Progenitor cell of endocrine pancreas (in vitro differentiated cells): ENCODE data around the gene ASIC4. TPM values are rescaled to one million over a fixed set of nuclear protein-coding genes. Genes with fewer than 3 reads are reported as not detected.

Experiments
- DNase-seq: peaks from one replicate; pipeline ENCODE4 v3.0.0; 2021; ENCODE audit warnings: low spot score; ENCODE audit not compliant: unreplicated experiment
- H3K27ac Mint-ChIP-seq: 2 replicates; pipeline ENCODE4 v1.8.0; 2021; ENCODE audit warnings: mild to moderate bottlenecking, moderate library complexity, mixed read lengths
- H3K27me3 Mint-ChIP-seq: 2 replicates; pipeline ENCODE4 v1.8.0; 2021; ENCODE audit warnings: mixed read lengths
- H3K36me3 Mint-ChIP-seq: 2 replicates; pipeline ENCODE4 v1.8.0; 2022; ENCODE audit warnings: mixed read lengths; ENCODE audit not compliant: insufficient read depth
- H3K4me1 Mint-ChIP-seq: 2 replicates; pipeline ENCODE4 v1.8.0; 2021; ENCODE audit warnings: low read depth, mixed read lengths
- H3K4me3 Mint-ChIP-seq: 2 replicates; pipeline ENCODE4 v1.8.0; 2021; ENCODE audit warnings: low read depth, mild to moderate bottlenecking, moderate library complexity, mixed read lengths
- H3K9me3 Mint-ChIP-seq: 2 replicates; pipeline ENCODE4 v1.8.0; 2021; ENCODE audit warnings: low read depth, mixed read lengths
- total RNA-seq: library from RNA; stranded (reverse); gene quantifications from 2 replicates; pipeline ENCODE4 v1.2.1, GENCODE V29; 2021
- TF ChIP-seq, protein P1 (sequence below): fragments of 200-600 bp; sonication (generic); IDR thresholded peaks from one replicate; pipeline ENCODE4 v1.5.0; 2021; ENCODE audit warnings: antibody characterized with exemption, mild to moderate bottlenecking; ENCODE audit not compliant: unreplicated experiment

ASIC4 gene
- total RNA-seq, 1 donor from 2014 or later: 5.1 TPM

DNA sequence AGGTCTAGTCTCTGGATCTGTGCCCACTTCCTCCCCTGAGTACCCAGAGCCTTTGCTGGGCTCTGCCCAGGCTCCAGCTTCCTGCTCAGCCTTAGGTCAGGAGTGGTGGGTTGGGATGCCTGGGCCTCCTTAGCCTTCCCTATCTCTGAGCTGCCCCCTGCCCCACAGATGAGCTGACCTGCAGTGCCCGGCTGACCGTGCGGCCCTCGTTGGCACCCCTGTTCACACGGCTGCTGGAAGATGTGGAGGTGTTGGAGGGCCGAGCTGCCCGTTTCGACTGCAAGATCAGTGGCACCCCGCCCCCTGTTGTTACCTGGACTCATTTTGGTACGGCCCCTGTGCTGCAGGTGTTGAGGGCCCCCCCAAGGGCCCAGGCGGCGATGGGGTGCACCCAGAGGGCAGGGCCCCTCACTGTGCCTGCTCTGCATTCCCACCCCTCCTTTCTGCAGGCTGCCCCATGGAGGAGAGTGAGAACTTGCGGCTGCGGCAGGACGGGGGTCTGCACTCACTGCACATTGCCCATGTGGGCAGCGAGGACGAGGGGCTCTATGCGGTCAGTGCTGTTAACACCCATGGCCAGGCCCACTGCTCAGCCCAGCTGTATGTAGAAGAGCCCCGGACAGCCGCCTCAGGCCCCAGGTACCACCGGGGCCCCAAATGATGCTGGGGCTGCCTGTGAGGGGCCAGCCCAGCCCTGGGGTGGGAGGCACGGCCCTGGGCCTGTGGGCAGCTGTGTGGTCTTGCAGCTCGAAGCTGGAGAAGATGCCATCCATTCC is 45.7 kb upstream of the ASIC4 start:
- H3K9me3 Mint-ChIP-seq: no peaks in the 10 kb centered on the region
- TF ChIP-seq, protein P1, sequence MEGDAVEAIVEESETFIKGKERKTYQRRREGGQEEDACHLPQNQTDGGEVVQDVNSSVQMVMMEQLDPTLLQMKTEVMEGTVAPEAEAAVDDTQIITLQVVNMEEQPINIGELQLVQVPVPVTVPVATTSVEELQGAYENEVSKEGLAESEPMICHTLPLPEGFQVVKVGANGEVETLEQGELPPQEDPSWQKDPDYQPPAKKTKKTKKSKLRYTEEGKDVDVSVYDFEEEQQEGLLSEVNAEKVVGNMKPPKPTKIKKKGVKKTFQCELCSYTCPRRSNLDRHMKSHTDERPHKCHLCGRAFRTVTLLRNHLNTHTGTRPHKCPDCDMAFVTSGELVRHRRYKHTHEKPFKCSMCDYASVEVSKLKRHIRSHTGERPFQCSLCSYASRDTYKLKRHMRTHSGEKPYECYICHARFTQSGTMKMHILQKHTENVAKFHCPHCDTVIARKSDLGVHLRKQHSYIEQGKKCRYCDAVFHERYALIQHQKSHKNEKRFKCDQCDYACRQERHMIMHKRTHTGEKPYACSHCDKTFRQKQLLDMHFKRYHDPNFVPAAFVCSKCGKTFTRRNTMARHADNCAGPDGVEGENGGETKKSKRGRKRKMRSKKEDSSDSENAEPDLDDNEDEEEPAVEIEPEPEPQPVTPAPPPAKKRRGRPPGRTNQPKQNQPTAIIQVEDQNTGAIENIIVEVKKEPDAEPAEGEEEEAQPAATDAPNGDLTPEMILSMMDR: no peak
- no peak overlapping the region for H3K4me3 Mint-ChIP-seq
- H3K36me3 Mint-ChIP-seq: no peaks in the 10 kb centered on the region
- DNase-seq: no peak
- H3K27me3 Mint-ChIP-seq: peaks cover 6% of the 10 kb centered on the region
- no peaks in the 10 kb centered on the region for H3K4me1 Mint-ChIP-seq
- H3K27ac Mint-ChIP-seq: no peak overlapping the region

DNA sequence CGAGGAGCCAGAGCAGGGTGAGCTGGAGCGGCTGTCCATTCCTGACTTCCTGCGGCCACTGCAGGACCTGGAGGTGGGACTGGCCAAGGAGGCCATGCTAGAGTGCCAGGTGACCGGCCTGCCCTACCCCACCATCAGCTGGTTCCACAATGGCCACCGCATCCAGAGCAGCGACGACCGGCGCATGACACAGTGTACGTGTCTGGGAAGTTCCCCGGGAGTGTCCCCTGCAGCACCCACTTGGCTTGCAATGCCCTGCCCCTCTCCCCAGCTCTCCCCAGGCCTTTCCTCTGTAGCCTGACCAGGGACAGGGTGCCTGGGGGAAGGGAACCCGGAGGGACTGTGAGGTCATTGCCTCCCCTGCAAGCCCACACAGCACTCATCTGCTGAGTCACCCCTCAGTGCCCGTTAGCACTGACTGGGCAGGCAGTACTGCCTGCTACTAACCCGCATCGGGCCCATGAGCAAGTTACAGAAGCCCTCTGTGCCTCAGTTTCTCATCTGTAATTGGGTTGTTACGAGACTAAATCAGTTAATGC is 45.0 kb upstream of the ASIC4 start:
- Mint-ChIP-seq H3K27ac (no peak overlapping the region), H3K9me3 (no peaks in the 10 kb centered on the region), H3K36me3 (no peaks in the 10 kb centered on the region), H3K27me3 (peaks cover 6% of the 10 kb centered on the region), H3K4me3 (no peak overlapping the region), H3K4me1 (no peaks in the 10 kb centered on the region)
- no peak for DNase-seq
- TF ChIP-seq, protein P1: no peak

DNA sequence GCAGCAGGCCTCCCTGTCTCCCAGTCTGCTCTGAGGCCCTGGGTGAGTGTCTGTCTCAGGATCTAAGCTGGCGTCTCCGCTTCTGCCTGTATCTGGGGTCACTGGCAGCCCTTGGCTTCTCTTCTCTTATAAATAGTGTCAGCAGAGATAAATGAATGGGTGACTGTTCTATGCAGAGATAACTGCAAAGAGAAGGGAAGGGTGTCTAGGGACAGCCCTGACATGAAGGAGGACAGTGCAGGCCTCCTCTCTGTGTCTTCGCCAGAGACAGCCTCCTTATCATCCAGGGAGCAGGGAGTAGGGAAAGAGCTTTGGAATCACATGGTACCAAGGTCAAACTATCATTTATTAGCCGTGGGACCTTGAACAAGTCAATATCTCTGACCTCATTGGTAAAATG is 43.9 kb upstream of the ASIC4 start:
- Mint-ChIP-seq H3K4me1 (peaks cover 5% of the 10 kb centered on the region), H3K9me3 (no peaks in the 10 kb centered on the region), H3K27me3 (peaks cover 6% of the 10 kb centered on the region), H3K4me3 (no peak overlapping the region), H3K27ac (no peak overlapping the region), H3K36me3 (no peaks in the 10 kb centered on the region)
- TF ChIP-seq, protein P1: no peak
- no peak for DNase-seq

DNA sequence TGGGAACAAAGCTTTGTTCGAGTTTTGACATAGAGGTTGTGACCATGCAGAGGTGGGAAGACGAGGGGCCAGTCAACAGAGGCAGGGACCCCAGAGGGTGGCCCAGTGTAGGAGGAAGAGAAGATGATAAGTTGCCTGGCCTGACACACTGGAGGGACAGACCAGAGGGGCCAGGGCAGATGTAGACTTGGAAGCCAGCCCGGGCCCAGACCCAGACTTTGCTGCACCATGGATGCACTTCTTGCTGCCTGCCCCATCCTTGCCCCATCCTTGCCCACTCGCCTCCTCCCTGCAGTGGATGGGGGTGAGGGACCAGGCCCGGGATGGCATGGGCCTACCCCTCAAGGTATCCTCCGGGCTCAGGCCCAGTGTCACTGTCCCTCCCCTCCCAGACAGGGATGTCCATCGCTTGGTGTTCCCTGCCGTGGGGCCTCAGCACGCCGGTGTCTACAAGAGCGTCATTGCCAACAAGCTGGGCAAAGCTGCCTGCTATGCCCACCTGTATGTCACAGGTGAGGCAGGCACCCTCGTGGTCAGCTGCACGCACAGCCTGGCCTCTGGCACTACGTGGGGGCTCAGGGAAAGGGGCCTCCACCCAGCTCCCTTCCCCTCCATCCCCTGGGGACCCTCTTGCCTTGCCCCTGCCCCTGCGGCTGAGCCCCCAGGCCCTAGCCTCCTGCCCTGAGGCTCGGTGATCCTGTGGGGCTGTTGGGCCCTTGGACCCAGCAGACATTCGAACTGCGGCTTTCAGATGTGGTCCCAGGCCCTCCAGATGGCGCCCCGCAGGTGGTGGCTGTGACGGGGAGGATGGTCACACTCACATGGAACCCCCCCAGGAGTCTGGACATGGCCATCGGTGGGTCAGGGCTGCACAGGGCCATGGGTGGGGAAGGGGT is 42.6 kb upstream of the ASIC4 start:
- Mint-ChIP-seq H3K36me3 (no peaks in the 10 kb centered on the region), H3K9me3 (no peaks in the 10 kb centered on the region), H3K4me3 (no peak overlapping the region), H3K27me3 (peaks cover 10% of the 10 kb centered on the region), H3K4me1 (peaks cover 11% of the 10 kb centered on the region), H3K27ac (no peak overlapping the region)
- DNase-seq: no peak
- TF ChIP-seq, protein P1: no peak

DNA sequence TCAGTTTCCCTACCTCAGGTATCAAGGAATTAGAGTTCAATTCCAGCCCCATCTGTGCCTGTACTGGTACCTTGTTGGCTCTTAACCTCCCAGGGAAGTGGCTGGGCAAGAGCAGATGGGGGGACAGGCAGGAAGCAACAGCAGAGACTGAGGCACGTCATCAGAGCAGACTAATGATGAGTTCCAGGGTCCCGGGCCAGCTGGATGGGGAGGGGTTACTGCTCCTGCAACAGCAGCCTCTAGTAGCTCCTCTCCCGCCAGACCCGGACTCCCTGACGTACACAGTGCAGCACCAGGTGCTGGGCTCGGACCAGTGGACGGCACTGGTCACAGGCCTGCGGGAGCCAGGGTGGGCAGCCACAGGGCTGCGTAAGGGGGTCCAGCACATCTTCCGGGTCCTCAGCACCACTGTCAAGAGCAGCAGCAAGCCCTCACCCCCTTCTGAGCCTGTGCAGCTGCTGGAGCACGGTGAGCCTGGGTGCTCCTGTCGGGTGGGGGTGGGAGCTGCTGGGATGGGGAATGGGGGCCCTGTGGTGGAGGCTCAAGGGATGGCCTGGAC is 41.6 kb upstream of the ASIC4 start:
- Mint-ChIP-seq H3K4me1 (peaks cover 11% of the 10 kb centered on the region), H3K9me3 (no peaks in the 10 kb centered on the region), H3K27ac (no peak overlapping the region), H3K36me3 (no peaks in the 10 kb centered on the region), H3K4me3 (no peak overlapping the region), H3K27me3 (peaks cover 16% of the 10 kb centered on the region)
- no peak for DNase-seq
- TF ChIP-seq, protein P1: no peak
